G401.6 (cell line): Measurements from ENCODE around the gene OR13F1.
"Not testable (repeated sequence)": the region's sequence is repeated elsewhere in the genome, so short reads cannot be mapped to it uniquely, and the experiment has no call there.

Source experiments
- FAIRE-seq: peaks from 2 replicates; lab custom pipeline; 2012; peaks lifted over from hg19 to GRCh38; lab: Jason Lieb, UNC

OR13F1 gene

GRCh38 chr9:104503963-104504362 is at the start of gene OR13F1:
Gene OR13F1 (plus strand): TSS chr9:104504263. CDS start chr9:104504263, 0 bp downstream.
- no peak for FAIRE-seq

GRCh38 chr9:104456831-104457230 is 47.2 kb upstream of the OR13F1 start:
- no peak for FAIRE-seq

- FAIRE-seq, result no peak
These were observed 40.2 kb upstream of the OR13F1 start for GRCh38 chr9:104463864-104464263.

- no peak for FAIRE-seq
These were observed 35.8 kb upstream of the OR13F1 start for GRCh38 chr9:104468261-104468660.

GRCh38 chr9:104482921-104483570 is 21.0 kb upstream of the OR13F1 start:
- FAIRE-seq, result no peak

- FAIRE-seq, result no peak
These were observed 19.0 kb upstream of the OR13F1 start for GRCh38 chr9:104485014-104485413.

- FAIRE-seq, result no peak
These were observed 9.3 kb upstream of the OR13F1 start for GRCh38 chr9:104494808-104495207.

- FAIRE-seq, result no peak
These were observed 623 bp upstream of the OR13F1 start for GRCh38 chr9:104503440-104503839.

GRCh38 chr9:104506565-104506964 is 2.5 kb downstream of the OR13F1 start:
- no peak for FAIRE-seq

- FAIRE-seq, result no peak
These were observed 10.8 kb downstream of the OR13F1 start for GRCh38 chr9:104514901-104515300.

GRCh38 chr9:104520241-104520640 is 16.2 kb downstream of the OR13F1 start:
- not testable (repeated sequence) for FAIRE-seq

- no peak for FAIRE-seq
These were observed 23.0 kb downstream of the OR13F1 start, which contains the start of gene OR13C4 for GRCh38 chr9:104527109-104527508. Gene OR13C4 (minus strand): TSS chr9:104527209. CDS start chr9:104527209, 0 bp downstream.

- FAIRE-seq, result no peak
These were observed 32.7 kb downstream of the OR13F1 start, which contains the start of gene OR13C3 for GRCh38 chr9:104536756-104537155. Gene OR13C3 (minus strand): TSS chr9:104536856. CDS start chr9:104536723, 133 bp downstream.

- FAIRE-seq, result no peak
These were observed 35.2 kb downstream of the OR13F1 start for GRCh38 chr9:104539275-104539674.

GRCh38 chr9:104544644-104545043 is 40.6 kb downstream of the OR13F1 start:
- no peak for FAIRE-seq

- no peak for FAIRE-seq
These were observed 49.2 kb downstream of the OR13F1 start for GRCh38 chr9:104553261-104553660.
